B cell (primary cell): ENCODE results near the gene ATP5PB. TPM values are rescaled to one million over a fixed set of nuclear protein-coding genes. Genes with fewer than 3 reads are reported as not detected.
A peak's percentile ranks its signal among the peaks of the same experiment; 100 is the strongest.

ENCODE experiments used
- ATAC-seq: fragments of 200-7000 bp; cut with Tn5 transposase; one replicate; pipeline ENCODE4 v1.10.0; 2021; ENCODE audit warnings: low read depth, mild to moderate bottlenecking, moderate number of reproducible peaks, moderate library complexity
- CTCF ChIA-PET: fragments of 350-600 bp; sonication (Branson Sonifier 250); formaldehyde crosslinking; loops from one replicate; lab custom pipeline; 2021; ENCODE audit warnings: antibody characterized with exemption, inconsistent platforms; lab: Charles Lee
- POLR2A ChIA-PET: fragments of 350-600 bp; sonication (Branson Sonifier 250); formaldehyde crosslinking; loops from one replicate; lab custom pipeline; 2021; ENCODE audit warnings: antibody characterized with exemption; lab: Charles Lee
- DNase-seq: peaks from one replicate; pipeline ENCODE4 v3.0.0; 2013
- H2AFZ ChIP-seq: 2 replicates; pipeline ENCODE4 v1.6.1; 2012; ENCODE audit warnings: mild to moderate bottlenecking, low read depth, low read length; ENCODE audit not compliant: insufficient read depth, poor library complexity, severe bottlenecking
- H3K27ac ChIP-seq, 2 donors: 1 replicate in 1 of 2; 2 replicates in 1 of 2; pipeline ENCODE4 v1.5.1; 2012 to 2013; ENCODE audit warnings: low read length in 2 of 2, mild to moderate bottlenecking in 2 of 2, moderate library complexity in 1 of 2
- H3K27me3 ChIP-seq, 4 experiments: fragments of 200-600 bp in 1 of 4; sonication (generic) in 1 of 4; replicated peaks in 1 of 4; 1 replicate in 2 of 4; 2 replicates in 2 of 4; pipeline versions ENCODE4 v1.6.1 to v1.7.0; 2013 to 2016; ENCODE audit warnings: low read length in 3 of 4, mild to moderate bottlenecking in 2 of 4, mixed read lengths in 1 of 4, moderate library complexity in 1 of 4; ENCODE audit not compliant: insufficient read depth in 4 of 4, control insufficient read depth in 3 of 4; ENCODE audit errors: control extremely low read depth in 1 of 4
- H3K36me3 ChIP-seq, 2 experiments: replicated peaks in 1 of 2; 1 replicate in 1 of 2; 2 replicates in 1 of 2; pipeline versions ENCODE4 v1.6.1 to v1.7.1; 2013; ENCODE audit warnings: low read length in 1 of 2; ENCODE audit not compliant: insufficient read depth in 2 of 2, control insufficient read depth in 1 of 2; ENCODE audit errors: control extremely low read depth in 1 of 2, extremely low read depth in 1 of 2
- H3K4me1 ChIP-seq, 2 donors: fragments of 200-600 bp in 1 of 2; sonication (generic) in 1 of 2; 1 replicate in 1 of 2; 2 replicates in 1 of 2; pipeline versions ENCODE4 v1.5.1 to v1.6.1; 2013 to 2017; ENCODE audit warnings: low read length in 2 of 2; ENCODE audit not compliant: control insufficient read depth in 2 of 2, insufficient read depth in 2 of 2
- H3K4me2 ChIP-seq: replicated peaks from 2 replicates; pipeline ENCODE3; 2012; ENCODE audit warnings: mild to moderate bottlenecking, low read depth, low read length; ENCODE audit not compliant: poor library complexity, severe bottlenecking
- H3K4me3 ChIP-seq, 5 experiments: fragments of 200-600 bp in 1 of 5; sonication (generic) in 1 of 5; 1 replicate in 3 of 5; 2 replicates in 2 of 5; pipeline versions ENCODE4 v1.5.1 to v1.7.0; 2011 to 2016; ENCODE audit warnings: low read length in 4 of 5, mild to moderate bottlenecking in 4 of 5, low read depth in 2 of 5, control low read depth in 1 of 5, moderate library complexity in 1 of 5; ENCODE audit not compliant: insufficient read depth in 1 of 5; ENCODE audit errors: control extremely low read depth in 1 of 5, extremely low read depth in 1 of 5
- H3K79me2 ChIP-seq: fragments of 200-600 bp; sonication (generic); one replicate; pipeline ENCODE4 v1.6.0; 2016; ENCODE audit warnings: low read length; ENCODE audit not compliant: control insufficient read depth, insufficient read depth
- H3K9ac ChIP-seq: fragments of 200-600 bp; sonication (generic); 2 replicates; pipeline ENCODE4 v1.6.1; 2017; ENCODE audit warnings: mild to moderate bottlenecking, low read length, moderate library complexity
- H3K9me3 ChIP-seq, 3 donors: one replicate each; pipeline versions ENCODE4 v1.6.1 to v1.7.1; 2013; ENCODE audit warnings: low read length in 2 of 3; ENCODE audit not compliant: control insufficient read depth in 2 of 3, insufficient read depth in 1 of 3; ENCODE audit errors: control extremely low read depth in 1 of 3
- H4K20me1 ChIP-seq: 2 replicates; pipeline ENCODE4 v1.6.0; 2012; ENCODE audit warnings: mild to moderate bottlenecking, low read length; ENCODE audit not compliant: insufficient read depth, control insufficient read depth, poor library complexity, severe bottlenecking
- H3K27ac Mint-ChIP-seq: one replicate; pipeline ENCODE4 v1.8.0; 2021; ENCODE audit warnings: mixed read lengths
- H3K27me3 Mint-ChIP-seq: one replicate; pipeline ENCODE4 v1.8.0; 2021; ENCODE audit warnings: mixed read lengths
- H3K4me1 Mint-ChIP-seq: one replicate; pipeline ENCODE4 v1.8.0; 2021; ENCODE audit warnings: mixed read lengths
- H3K4me3 Mint-ChIP-seq: one replicate; pipeline ENCODE4 v1.8.0; 2021; ENCODE audit warnings: mixed read lengths
- H3K9me3 Mint-ChIP-seq: one replicate; pipeline ENCODE4 v1.8.0; 2022; ENCODE audit warnings: mixed read lengths; ENCODE audit not compliant: insufficient read depth
- EZH2 ChIP-seq: IDR thresholded peaks from 2 replicates; pipeline ENCODE4 v1.6.1; 2012; ENCODE audit warnings: borderline replicate concordance, low read depth, mild to moderate bottlenecking, moderate library complexity, low read length; ENCODE audit not compliant: insufficient read depth, poor library complexity, severe bottlenecking
- WGBS: methylation state at CpG from one replicate; pipeline ENCODE4 v1.1.5; 2013; ENCODE audit warnings: missing lambda C conversion rate; ENCODE audit not compliant: insufficient coverage; 5-methylcytosine and 5-hydroxymethylcytosine counted together
- intact Hi-C: fragments of 100-400 bp; cut with micrococcal nuclease; formaldehyde crosslinking; loops from one replicate; pipeline ENCODE4 v1.10.0; 2022
- polyA plus RNA-seq: library from polyadenylated mRNA; depleted of rRNA; stranded (reverse); fragments of >200 nt; gene quantifications from 2 replicates; pipeline ENCODE4 v1.2.3, GENCODE V29; 2012
- total RNA-seq, 2 donors: library from RNA; stranded (reverse); fragments of 120-200 nt in 1 of 2; gene quantifications; 1 replicate in 1 of 2; 2 replicates in 1 of 2; pipeline versions ENCODE4 v1.2.3 to v1.2.4, GENCODE V29; 2013 to 2022
- TF ChIP-seq, protein P1 (sequence below): fragments of 200-600 bp; IDR thresholded peaks from one replicate; pipeline ENCODE4 v1.8.0; 2022; ENCODE audit warnings: antibody characterized with exemption, mild to moderate bottlenecking

Gene ATP5PB
- total and polyA plus RNA-seq, 2 donors (not counting 1 experiment from before 2014, with no cell fraction given), result 81.2 to 110 TPM

DNA sequence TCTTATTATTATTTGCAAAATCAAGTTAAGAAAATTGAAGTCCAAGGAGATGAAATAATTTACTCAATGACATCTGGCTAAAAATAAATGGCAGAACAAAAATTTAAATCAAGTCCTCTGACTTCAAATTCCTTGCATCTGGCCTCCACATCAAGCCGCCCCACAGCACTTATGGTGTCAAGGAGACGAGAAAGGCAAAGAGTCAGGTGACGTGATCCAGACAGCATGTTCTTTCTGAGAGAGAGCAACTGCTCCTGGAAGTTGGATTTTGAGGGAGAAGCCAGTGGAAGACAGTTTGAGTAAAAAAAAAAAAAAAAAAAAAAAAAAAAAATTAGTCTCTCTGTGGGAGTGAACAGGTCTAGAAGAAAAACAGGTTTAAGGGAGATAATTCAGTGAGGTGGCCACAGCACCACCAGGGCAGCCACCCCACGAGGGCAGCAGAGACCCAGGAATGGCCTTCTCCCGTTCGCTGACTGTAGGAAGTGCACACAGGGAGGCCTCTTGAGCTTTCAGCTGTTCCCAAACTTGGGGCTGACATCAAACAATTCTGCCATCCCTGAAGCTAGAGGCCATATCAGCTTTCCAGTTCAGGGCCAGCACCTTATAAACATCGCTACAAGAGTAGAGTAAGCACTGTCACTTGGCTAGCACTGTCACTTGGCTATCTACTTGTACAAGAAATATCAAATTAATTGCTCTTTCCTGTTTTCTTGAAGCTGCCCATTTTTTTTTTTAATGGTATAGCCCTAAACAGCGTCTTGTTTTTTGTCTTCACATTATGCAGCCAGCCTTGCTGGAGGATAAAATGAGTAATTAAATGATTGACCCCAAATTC, 32.3 kb downstream of the ATP5PB start:
- ATAC-seq, result peak; percentile 52
- Histone ChIP-seq H3K4me1 (peaks cover 38 to 42% of the 10 kb centered on the region in 2 donors), H3K4me2 (no peak overlapping the region), H3K27ac (no peak overlapping the region), H3K9me3 (no peaks in the 10 kb centered on the region), H3K4me3 (no peak overlapping the region), H4K20me1 (no peaks in the 10 kb centered on the region), H3K79me2 (peaks cover 9% of the 10 kb centered on the region), H3K36me3 (peaks cover 0 to 19% of the 10 kb centered on the region in 2 experiments), H3K27me3 (no peaks in the 10 kb centered on the region), H3K9ac (no peak overlapping the region), H2AFZ (peak overlapping the region; percentile 15)
- Mint-ChIP-seq H3K9me3 (no peaks in the 10 kb centered on the region), H3K27me3 (no peaks in the 10 kb centered on the region), H3K4me1 (peaks cover 46% of the 10 kb centered on the region), H3K27ac (peak overlapping the region; percentile 43), H3K4me3 (no peak overlapping the region)
- WGBS, result 53% methylated on average over 6 of the region's 8 CpGs
- POLR2A ChIA-PET, result interaction anchor here (0.5 to 1.8 kb wide), 7 partner anchors 10 to 1143 kb away, joined by 3 to 8 read pairs (median 4); no protein-coding TSS in a partner anchor
- CTCF ChIA-PET, result interaction anchor here (0.6 to 14.7 kb wide), 44 partner anchors 9 to 1949 kb away, joined by 3 to 276 read pairs (median 4); partner anchors contain the start of genes ADORA3, INKA2 and TMIGD3
- peak; percentile 76 for DNase-seq
- no peak for TF ChIP-seq EZH2
- TF ChIP-seq, protein P1, sequence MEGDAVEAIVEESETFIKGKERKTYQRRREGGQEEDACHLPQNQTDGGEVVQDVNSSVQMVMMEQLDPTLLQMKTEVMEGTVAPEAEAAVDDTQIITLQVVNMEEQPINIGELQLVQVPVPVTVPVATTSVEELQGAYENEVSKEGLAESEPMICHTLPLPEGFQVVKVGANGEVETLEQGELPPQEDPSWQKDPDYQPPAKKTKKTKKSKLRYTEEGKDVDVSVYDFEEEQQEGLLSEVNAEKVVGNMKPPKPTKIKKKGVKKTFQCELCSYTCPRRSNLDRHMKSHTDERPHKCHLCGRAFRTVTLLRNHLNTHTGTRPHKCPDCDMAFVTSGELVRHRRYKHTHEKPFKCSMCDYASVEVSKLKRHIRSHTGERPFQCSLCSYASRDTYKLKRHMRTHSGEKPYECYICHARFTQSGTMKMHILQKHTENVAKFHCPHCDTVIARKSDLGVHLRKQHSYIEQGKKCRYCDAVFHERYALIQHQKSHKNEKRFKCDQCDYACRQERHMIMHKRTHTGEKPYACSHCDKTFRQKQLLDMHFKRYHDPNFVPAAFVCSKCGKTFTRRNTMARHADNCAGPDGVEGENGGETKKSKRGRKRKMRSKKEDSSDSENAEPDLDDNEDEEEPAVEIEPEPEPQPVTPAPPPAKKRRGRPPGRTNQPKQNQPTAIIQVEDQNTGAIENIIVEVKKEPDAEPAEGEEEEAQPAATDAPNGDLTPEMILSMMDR, result peak; percentile 55
- intact Hi-C loops, result loop anchor here (1.0 kb wide), 5 partner anchors 27 to 288 kb away; no protein-coding TSS in a partner anchor
